Measurements from ENCODE around the gene THBD.

Gene THBD

GRCh38 chr20:23082846-23083552, 33.5 kb upstream of the THBD start:
- Histone ChIP-seq H3K36me3 (ENCODE audit: control insufficient read depth, insufficient read depth, low read length) (no peaks in the 10 kb centered on the region), H3K9me3 (ENCODE audit: control insufficient read depth, insufficient read depth, low read length) (no peaks in the 10 kb centered on the region), H3K4me3 (ENCODE audit: low read depth, low read length) (no peak overlapping the region), H3K4me1 (ENCODE audit: control insufficient read depth, insufficient read depth, low read length) (peaks cover 4% of the 10 kb centered on the region), H3K27me3 (ENCODE audit: control insufficient read depth, insufficient read depth, low read length) (no peaks in the 10 kb centered on the region), H3K9ac (ENCODE audit: low read depth, low read length) (no peak overlapping the region)

- Histone ChIP-seq H3K36me3 (ENCODE audit: control insufficient read depth, insufficient read depth, low read length) (no peaks in the 10 kb centered on the region), H3K27me3 (ENCODE audit: control insufficient read depth, insufficient read depth, low read length) (no peaks in the 10 kb centered on the region), H3K4me1 (ENCODE audit: control insufficient read depth, insufficient read depth, low read length) (peaks cover 4% of the 10 kb centered on the region), H3K9me3 (ENCODE audit: control insufficient read depth, insufficient read depth, low read length) (no peaks in the 10 kb centered on the region), H3K4me3 (ENCODE audit: low read depth, low read length) (no peak overlapping the region), H3K9ac (ENCODE audit: low read depth, low read length) (no peak overlapping the region)
Observed at GRCh38 chr20:23081263-23081819, 31.9 kb upstream of the THBD start.

- no peaks in the 10 kb centered on the region for H3K36me3 ChIP-seq (ENCODE audit: control insufficient read depth, insufficient read depth, low read length)
- no peak overlapping the region for H3K4me3 ChIP-seq (ENCODE audit: low read depth, low read length)
- H3K9me3 ChIP-seq (ENCODE audit: control insufficient read depth, insufficient read depth, low read length): no peaks in the 10 kb centered on the region
- H3K9ac ChIP-seq (ENCODE audit: low read depth, low read length): no peak overlapping the region
- H3K4me1 ChIP-seq (ENCODE audit: control insufficient read depth, insufficient read depth, low read length): peaks cover 4% of the 10 kb centered on the region
- H3K27me3 ChIP-seq (ENCODE audit: control insufficient read depth, insufficient read depth, low read length): no peaks in the 10 kb centered on the region
Observed at GRCh38 chr20:23080521-23080920, 31.0 kb upstream of the THBD start.

- peaks cover 4% of the 10 kb centered on the region for H3K4me1 ChIP-seq (ENCODE audit: control insufficient read depth, insufficient read depth, low read length)
- H3K9ac ChIP-seq (ENCODE audit: low read depth, low read length): no peak overlapping the region
- no peaks in the 10 kb centered on the region for H3K27me3 ChIP-seq (ENCODE audit: control insufficient read depth, insufficient read depth, low read length)
- H3K36me3 ChIP-seq (ENCODE audit: control insufficient read depth, insufficient read depth, low read length): no peaks in the 10 kb centered on the region
- no peaks in the 10 kb centered on the region for H3K9me3 ChIP-seq (ENCODE audit: control insufficient read depth, insufficient read depth, low read length)
- H3K4me3 ChIP-seq (ENCODE audit: low read depth, low read length): no peak overlapping the region
Observed at GRCh38 chr20:23079926-23080325, 30.5 kb upstream of the THBD start.

GRCh38 chr20:23079016-23079351, 29.5 kb upstream of the THBD start:
- H3K27me3 ChIP-seq (ENCODE audit: control insufficient read depth, insufficient read depth, low read length): no peaks in the 10 kb centered on the region
- H3K36me3 ChIP-seq (ENCODE audit: control insufficient read depth, insufficient read depth, low read length): no peaks in the 10 kb centered on the region
- H3K4me3 ChIP-seq (ENCODE audit: low read depth, low read length): no peak overlapping the region
- H3K4me1 ChIP-seq (ENCODE audit: control insufficient read depth, insufficient read depth, low read length): peaks cover 4% of the 10 kb centered on the region
- H3K9ac ChIP-seq (ENCODE audit: low read depth, low read length): no peak overlapping the region
- H3K9me3 ChIP-seq (ENCODE audit: control insufficient read depth, insufficient read depth, low read length): no peaks in the 10 kb centered on the region

GRCh38 chr20:23078351-23079015, 29.0 kb upstream of the THBD start:
- Histone ChIP-seq H3K27me3 (ENCODE audit: control insufficient read depth, insufficient read depth, low read length) (no peaks in the 10 kb centered on the region), H3K4me3 (ENCODE audit: low read depth, low read length) (no peak overlapping the region), H3K9ac (ENCODE audit: low read depth, low read length) (no peak overlapping the region), H3K9me3 (ENCODE audit: control insufficient read depth, insufficient read depth, low read length) (no peaks in the 10 kb centered on the region), H3K4me1 (ENCODE audit: control insufficient read depth, insufficient read depth, low read length) (peaks cover 4% of the 10 kb centered on the region), H3K36me3 (ENCODE audit: control insufficient read depth, insufficient read depth, low read length) (no peaks in the 10 kb centered on the region)

GRCh38 chr20:23077277-23077676, 27.8 kb upstream of the THBD start:
- H3K36me3 ChIP-seq (ENCODE audit: control insufficient read depth, insufficient read depth, low read length): no peaks in the 10 kb centered on the region
- no peak overlapping the region for H3K9ac ChIP-seq (ENCODE audit: low read depth, low read length)
- H3K9me3 ChIP-seq (ENCODE audit: control insufficient read depth, insufficient read depth, low read length): no peaks in the 10 kb centered on the region
- no peak overlapping the region for H3K4me3 ChIP-seq (ENCODE audit: low read depth, low read length)
- no peaks in the 10 kb centered on the region for H3K4me1 ChIP-seq (ENCODE audit: control insufficient read depth, insufficient read depth, low read length)
- H3K27me3 ChIP-seq (ENCODE audit: control insufficient read depth, insufficient read depth, low read length): no peaks in the 10 kb centered on the region

GRCh38 chr20:23074052-23074451, 24.6 kb upstream of the THBD start:
- H3K27me3 ChIP-seq (ENCODE audit: control insufficient read depth, insufficient read depth, low read length): no peaks in the 10 kb centered on the region
- no peaks in the 10 kb centered on the region for H3K4me1 ChIP-seq (ENCODE audit: control insufficient read depth, insufficient read depth, low read length)
- H3K4me3 ChIP-seq (ENCODE audit: low read depth, low read length): no peak overlapping the region
- H3K36me3 ChIP-seq (ENCODE audit: control insufficient read depth, insufficient read depth, low read length): no peaks in the 10 kb centered on the region
- no peaks in the 10 kb centered on the region for H3K9me3 ChIP-seq (ENCODE audit: control insufficient read depth, insufficient read depth, low read length)
- no peak overlapping the region for H3K9ac ChIP-seq (ENCODE audit: low read depth, low read length)

GRCh38 chr20:23072892-23073586, 23.6 kb upstream of the THBD start:
- H3K36me3 ChIP-seq (ENCODE audit: control insufficient read depth, insufficient read depth, low read length): no peaks in the 10 kb centered on the region
- no peaks in the 10 kb centered on the region for H3K9me3 ChIP-seq (ENCODE audit: control insufficient read depth, insufficient read depth, low read length)
- no peak overlapping the region for H3K4me3 ChIP-seq (ENCODE audit: low read depth, low read length)
- no peak overlapping the region for H3K9ac ChIP-seq (ENCODE audit: low read depth, low read length)
- no peaks in the 10 kb centered on the region for H3K4me1 ChIP-seq (ENCODE audit: control insufficient read depth, insufficient read depth, low read length)
- no peaks in the 10 kb centered on the region for H3K27me3 ChIP-seq (ENCODE audit: control insufficient read depth, insufficient read depth, low read length)

GRCh38 chr20:23071996-23072395, 22.5 kb upstream of the THBD start:
- Histone ChIP-seq H3K27me3 (ENCODE audit: control insufficient read depth, insufficient read depth, low read length) (no peaks in the 10 kb centered on the region), H3K4me1 (ENCODE audit: control insufficient read depth, insufficient read depth, low read length) (no peaks in the 10 kb centered on the region), H3K9ac (ENCODE audit: low read depth, low read length) (no peak overlapping the region), H3K4me3 (ENCODE audit: low read depth, low read length) (no peak overlapping the region), H3K9me3 (ENCODE audit: control insufficient read depth, insufficient read depth, low read length) (no peaks in the 10 kb centered on the region), H3K36me3 (ENCODE audit: control insufficient read depth, insufficient read depth, low read length) (no peaks in the 10 kb centered on the region)

- Histone ChIP-seq H3K4me1 (ENCODE audit: control insufficient read depth, insufficient read depth, low read length) (no peaks in the 10 kb centered on the region), H3K36me3 (ENCODE audit: control insufficient read depth, insufficient read depth, low read length) (no peaks in the 10 kb centered on the region), H3K9me3 (ENCODE audit: control insufficient read depth, insufficient read depth, low read length) (no peaks in the 10 kb centered on the region), H3K27me3 (ENCODE audit: control insufficient read depth, insufficient read depth, low read length) (no peaks in the 10 kb centered on the region), H3K4me3 (ENCODE audit: low read depth, low read length) (no peak overlapping the region), H3K9ac (ENCODE audit: low read depth, low read length) (no peak overlapping the region)
Observed at GRCh38 chr20:23071398-23071797, 21.9 kb upstream of the THBD start.

GRCh38 chr20:23069108-23069507, 19.6 kb upstream of the THBD start:
- Histone ChIP-seq H3K9me3 (ENCODE audit: control insufficient read depth, insufficient read depth, low read length) (no peaks in the 10 kb centered on the region), H3K9ac (ENCODE audit: low read depth, low read length) (no peak overlapping the region), H3K4me1 (ENCODE audit: control insufficient read depth, insufficient read depth, low read length) (no peaks in the 10 kb centered on the region), H3K27me3 (ENCODE audit: control insufficient read depth, insufficient read depth, low read length) (no peaks in the 10 kb centered on the region), H3K36me3 (ENCODE audit: control insufficient read depth, insufficient read depth, low read length) (no peaks in the 10 kb centered on the region), H3K4me3 (ENCODE audit: low read depth, low read length) (no peak overlapping the region)

Measured in iPS-15b (cell line).